Measurements from ENCODE around the gene ZNF318. TPM values are rescaled to one million over a fixed set of nuclear protein-coding genes. Genes with fewer than 3 reads are reported as not detected.

Gene ZNF318, protein sequence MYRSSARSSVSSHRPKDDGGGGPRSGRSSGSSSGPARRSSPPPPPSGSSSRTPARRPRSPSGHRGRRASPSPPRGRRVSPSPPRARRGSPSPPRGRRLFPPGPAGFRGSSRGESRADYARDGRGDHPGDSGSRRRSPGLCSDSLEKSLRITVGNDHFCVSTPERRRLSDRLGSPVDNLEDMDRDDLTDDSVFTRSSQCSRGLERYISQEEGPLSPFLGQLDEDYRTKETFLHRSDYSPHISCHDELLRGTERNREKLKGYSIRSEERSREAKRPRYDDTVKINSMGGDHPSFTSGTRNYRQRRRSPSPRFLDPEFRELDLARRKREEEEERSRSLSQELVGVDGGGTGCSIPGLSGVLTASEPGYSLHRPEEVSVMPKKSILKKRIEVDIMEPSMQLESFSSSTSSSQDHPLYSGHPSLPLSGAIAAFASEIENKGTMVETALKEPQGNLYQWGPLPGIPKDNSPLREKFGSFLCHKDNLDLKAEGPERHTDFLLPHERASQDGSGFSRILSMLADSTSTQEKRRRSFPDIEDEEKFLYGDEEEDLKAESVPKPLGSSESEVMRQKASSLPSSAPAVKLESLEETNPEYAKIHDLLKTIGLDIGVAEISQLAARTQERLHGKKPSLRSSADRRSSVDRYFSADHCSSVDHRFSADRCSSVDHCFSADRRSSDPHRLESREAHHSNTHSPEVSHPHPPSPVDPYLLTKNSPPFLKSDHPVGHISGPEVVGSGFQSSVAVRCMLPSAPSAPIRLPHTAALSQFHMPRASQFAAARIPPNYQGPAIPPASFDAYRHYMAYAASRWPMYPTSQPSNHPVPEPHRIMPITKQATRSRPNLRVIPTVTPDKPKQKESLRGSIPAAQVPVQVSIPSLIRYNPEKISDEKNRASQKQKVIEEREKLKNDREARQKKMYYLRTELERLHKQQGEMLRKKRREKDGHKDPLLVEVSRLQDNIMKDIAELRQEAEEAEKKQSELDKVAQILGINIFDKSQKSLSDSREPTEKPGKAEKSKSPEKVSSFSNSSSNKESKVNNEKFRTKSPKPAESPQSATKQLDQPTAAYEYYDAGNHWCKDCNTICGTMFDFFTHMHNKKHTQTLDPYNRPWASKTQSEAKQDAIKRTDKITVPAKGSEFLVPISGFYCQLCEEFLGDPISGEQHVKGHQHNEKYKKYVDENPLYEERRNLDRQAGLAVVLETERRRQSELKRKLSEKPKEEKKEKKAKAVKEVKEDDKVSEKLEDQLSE (N-terminal part only)
- total RNA-seq, result 3.0 and 3.1 TPM in 2 replicates

DNA sequence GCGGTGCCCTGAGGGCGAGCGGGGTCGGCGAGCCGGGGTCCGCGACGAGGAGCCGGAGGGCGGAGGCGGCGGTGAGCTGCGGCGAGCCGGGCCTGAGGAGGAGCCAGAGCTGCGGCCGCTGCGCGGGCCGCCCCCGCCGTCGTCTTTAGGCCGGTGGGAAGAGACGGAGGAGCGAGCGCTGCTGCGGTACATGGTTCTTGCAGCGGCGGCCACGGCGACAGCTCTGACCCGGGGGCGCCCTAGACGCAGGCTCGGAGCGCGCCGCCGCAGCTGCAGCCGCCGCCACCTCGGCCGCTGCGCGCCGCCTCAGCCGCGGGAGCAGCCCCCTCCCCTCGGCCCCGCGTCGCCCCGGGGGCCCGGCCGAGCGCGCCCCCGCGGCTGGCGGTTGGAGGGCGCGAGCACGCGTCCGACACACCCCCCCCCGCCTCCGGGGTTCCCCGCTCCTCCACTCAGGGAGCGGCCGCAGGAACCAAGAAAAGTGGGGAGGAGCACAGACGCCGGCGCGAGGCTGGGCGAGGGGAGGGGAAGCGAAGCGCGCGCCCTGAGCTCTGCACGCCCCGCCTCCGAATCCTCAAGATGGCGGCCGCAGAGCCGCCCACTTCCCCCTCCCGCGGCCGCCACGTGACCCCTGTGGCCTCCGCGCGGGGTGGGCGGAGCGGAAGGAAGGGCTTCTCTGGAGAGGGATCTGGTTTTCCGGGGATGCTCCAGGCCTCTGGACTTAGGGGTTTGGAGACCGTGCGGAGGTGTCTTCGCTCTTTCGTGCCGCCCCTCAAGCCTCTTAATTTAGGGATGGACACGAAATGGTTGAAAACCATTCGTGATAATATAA lies at the start of gene ZNF318:
Gene ZNF318, minus strand, starts transcription at position 474 of the 829 bp plus-strand sequence. Its CDS starts 282 bp downstream, at position 192.

DNA sequence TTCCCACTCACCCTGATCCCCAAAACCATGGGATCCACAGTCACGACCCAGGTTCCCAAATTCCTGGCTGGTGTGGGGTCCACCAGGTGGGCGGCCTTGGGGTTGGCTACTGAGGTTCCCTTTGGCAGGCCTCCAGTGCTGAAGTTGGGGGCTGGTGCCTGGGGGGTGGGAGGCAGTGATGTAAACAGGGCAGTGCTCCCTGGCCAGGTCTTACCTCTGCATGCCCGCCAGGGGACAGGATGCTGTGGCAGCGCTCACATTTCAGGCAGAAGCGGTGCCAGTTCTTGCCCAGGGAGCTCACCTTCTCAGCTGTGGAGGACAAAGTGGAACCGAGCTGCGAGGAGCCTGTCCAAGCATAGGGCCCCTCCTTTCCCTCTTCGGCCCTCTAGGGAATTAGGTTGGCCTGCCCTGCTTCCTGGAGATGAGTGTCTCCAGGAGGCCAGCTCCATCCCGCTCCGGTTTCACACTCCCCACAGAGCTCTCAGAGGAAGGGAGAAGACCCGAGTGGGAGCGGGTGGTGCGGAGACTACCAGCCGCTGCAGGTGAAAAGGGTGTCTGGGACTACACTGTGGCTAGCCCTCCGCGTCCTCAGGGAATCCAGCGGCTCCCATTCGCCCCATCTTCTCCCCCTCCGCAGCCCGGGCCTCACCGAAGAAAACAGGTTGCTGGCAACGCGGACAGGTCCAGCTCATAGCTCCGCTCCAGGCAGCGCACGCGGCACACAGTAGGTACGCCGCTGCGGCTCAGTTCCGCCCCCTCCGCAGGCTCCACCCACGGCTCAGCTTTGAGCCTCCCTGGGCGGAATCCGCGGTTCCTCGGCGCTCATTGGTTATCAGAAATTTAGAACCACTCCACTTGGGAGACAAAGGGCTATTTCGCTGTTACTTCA lies 61.1 kb downstream of the ZNF318 start, which contains the start of gene CRIP3:
Gene CRIP3, minus strand, starts transcription at position 726 of the 889 bp plus-strand sequence. Its CDS starts 34 bp downstream, at position 692.

DNA sequence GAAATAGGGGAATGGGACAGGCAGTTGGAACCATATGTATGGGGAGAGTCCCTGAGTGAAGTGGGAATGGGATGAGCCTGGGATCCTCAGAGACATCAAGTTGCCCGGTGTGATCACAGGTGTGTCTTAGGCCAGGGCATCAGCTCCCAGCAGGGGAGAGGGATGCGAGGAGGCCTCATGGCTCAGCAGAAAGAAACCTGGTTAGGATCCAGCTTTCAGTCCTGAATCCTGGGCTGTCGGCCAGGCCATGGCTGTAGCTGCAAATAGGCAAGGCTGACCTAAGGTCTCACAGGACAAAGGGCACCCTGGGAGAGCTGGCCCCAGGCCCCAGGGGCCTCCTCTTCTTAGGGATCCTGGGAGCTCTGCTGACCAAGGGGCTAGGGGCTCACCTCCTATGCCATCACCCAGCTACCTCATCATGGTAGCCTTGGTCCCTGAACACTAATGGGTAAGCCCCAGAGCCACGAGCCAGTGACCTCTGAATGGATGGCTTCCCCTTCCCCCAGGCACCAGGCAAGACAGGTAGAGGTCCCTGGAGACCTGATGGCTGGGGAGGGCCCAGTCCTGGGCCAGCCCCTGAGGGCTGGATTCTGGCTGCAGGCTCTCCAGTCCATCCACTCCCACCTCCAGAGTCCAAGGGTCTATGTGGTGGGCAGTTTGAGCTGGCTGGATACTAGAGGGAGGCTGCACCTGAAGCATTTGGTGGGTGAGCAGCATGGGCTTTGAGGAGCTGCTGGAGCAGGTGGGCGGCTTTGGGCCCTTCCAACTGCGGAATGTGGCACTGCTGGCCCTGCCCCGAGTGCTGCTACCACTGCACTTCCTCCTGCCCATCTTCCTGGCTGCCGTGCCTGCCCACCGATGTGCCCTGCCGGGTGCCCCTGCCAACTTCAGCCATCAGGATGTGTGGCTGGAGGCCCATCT lies 71.5 kb downstream of the ZNF318 start, which contains the start of gene SLC22A7:
Gene SLC22A7, plus strand, starts transcription at position 617 of the 921 bp plus-strand sequence. Its CDS starts 99 bp downstream, at position 716.

Other genes starting within 250 kb of the ZNF318 start
- 12.4 and 13.7 TPM in 2 replicates for gene SRF, start 198.4 kb downstream of the ZNF318 start, total RNA-seq
- gene CUL9, start 187.5 kb downstream of the ZNF318 start, total RNA-seq, result 29.9 and 38.6 TPM in 2 replicates
- 43.7 and 64.1 TPM in 2 replicates for gene DNPH1, start 140.2 kb downstream of the ZNF318 start, total RNA-seq
- gene TTBK1, start 126.2 kb downstream of the ZNF318 start, total RNA-seq, result not detected in 2 replicates
- not detected in 2 replicates for gene SLC22A7, start 71.4 kb downstream of the ZNF318 start, total RNA-seq
- not detected in 2 replicates for gene CRIP3, start 60.8 kb downstream of the ZNF318 start, total RNA-seq
- 11.3 and 15.6 TPM in 2 replicates for gene ABCC10, start 57.9 kb upstream of the ZNF318 start, total RNA-seq
- 3.1 and 5.3 TPM in 2 replicates for gene DLK2, start 85.9 kb upstream of the ZNF318 start, total RNA-seq
- gene TJAP1, start 107.9 kb upstream of the ZNF318 start, total RNA-seq, result 4.6 and 4.9 TPM in 2 replicates
- gene LRRC73, start 140.7 kb upstream of the ZNF318 start, total RNA-seq, result under 0.01 and 0.24 TPM in 2 replicates
- gene YIPF3, start 147.3 kb upstream of the ZNF318 start, total RNA-seq, result 40.9 and 52.3 TPM in 2 replicates
- gene POLR1C, start 147.4 kb upstream of the ZNF318 start, total RNA-seq, result 31.6 and 33.5 TPM in 2 replicates
- gene XPO5, start 206.4 kb upstream of the ZNF318 start, total RNA-seq, result 37.1 and 43.1 TPM in 2 replicates
- gene POLH, start 206.5 kb upstream of the ZNF318 start, total RNA-seq, result 23.4 and 34.1 TPM in 2 replicates